H9 (cell line): ENCODE results near the gene CYP2D6. TPM values are rescaled to one million over a fixed set of nuclear protein-coding genes. Genes with fewer than 3 reads are reported as not detected.
A peak's percentile ranks its signal among the peaks of the same experiment; 100 is the strongest.

Experiments used
- DNase-seq: peaks from one replicate; pipeline ENCODE4 v3.0.0-alpha.2; 2017
- H2AFZ ChIP-seq: one replicate; pipeline ENCODE4 v1.6.1; 2013; ENCODE audit warnings: mild to moderate bottlenecking, low read length, control low read depth, moderate library complexity
- H2AK5ac ChIP-seq: 2 replicates; pipeline ENCODE4 v1.6.1; 2013; ENCODE audit warnings: low read length, control low read depth, mixed read lengths; ENCODE audit not compliant: insufficient read length
- H2BK120ac ChIP-seq: one replicate; pipeline ENCODE4 v1.6.1; 2013; ENCODE audit warnings: low read depth, mild to moderate bottlenecking, low read length, control low read depth, inconsistent platforms; ENCODE audit not compliant: poor library complexity, severe bottlenecking
- H2BK12ac ChIP-seq: 2 replicates; pipeline ENCODE4 v1.6.1; 2013; ENCODE audit warnings: low read length, control low read depth, mixed read lengths, low read depth; ENCODE audit not compliant: insufficient read length
- H2BK15ac ChIP-seq: 2 replicates; pipeline ENCODE4 v1.6.1; 2013; ENCODE audit warnings: low read depth, low read length, control low read depth
- H2BK20ac ChIP-seq: one replicate; pipeline ENCODE4 v1.6.1; 2013; ENCODE audit warnings: low read depth, mild to moderate bottlenecking, low read length, control low read depth, inconsistent platforms; ENCODE audit not compliant: poor library complexity, severe bottlenecking
- H2BK5ac ChIP-seq: 2 replicates; pipeline ENCODE4 v1.6.1; 2013; ENCODE audit warnings: low read length, control low read depth, mixed read lengths; ENCODE audit not compliant: insufficient read length
- H3K14ac ChIP-seq: 2 replicates; pipeline ENCODE4 v1.6.1; 2013; ENCODE audit warnings: low read length, control low read depth; ENCODE audit not compliant: insufficient read depth
- H3K18ac ChIP-seq: 2 replicates; pipeline ENCODE4 v1.6.1; 2013; ENCODE audit warnings: low read depth, mild to moderate bottlenecking, mixed read lengths, low read length, control low read depth; ENCODE audit not compliant: insufficient read length
- H3K23ac ChIP-seq: 2 replicates; pipeline ENCODE4 v1.6.1; 2013; ENCODE audit warnings: low read length, control low read depth, mixed read lengths, low read depth; ENCODE audit not compliant: insufficient read length
- H3K23me2 ChIP-seq: 2 replicates; pipeline ENCODE4 v1.6.1; 2013; ENCODE audit warnings: low read depth, mild to moderate bottlenecking, mixed read lengths, low read length, control low read depth; ENCODE audit not compliant: insufficient read length, poor library complexity, severe bottlenecking
- H3K27ac ChIP-seq: 2 replicates; pipeline ENCODE4 v1.5.1; 2013; ENCODE audit warnings: low read length, control low read depth, mixed read lengths, low read depth; ENCODE audit not compliant: insufficient read length
- H3K27me3 ChIP-seq: 2 replicates; pipeline ENCODE4 v1.6.1; 2013; ENCODE audit warnings: low read length, control low read depth, inconsistent platforms; ENCODE audit not compliant: insufficient read depth
- H3K4ac ChIP-seq: 2 replicates; pipeline ENCODE4 v1.6.1; 2013; ENCODE audit warnings: low read depth, mild to moderate bottlenecking, control low read depth, inconsistent platforms, low read length, moderate library complexity
- H3K4me1 ChIP-seq: 2 replicates; pipeline ENCODE4 v1.6.1; 2013; ENCODE audit warnings: low read length, control low read depth, inconsistent platforms; ENCODE audit not compliant: insufficient read depth
- H3K4me2 ChIP-seq: 2 replicates; pipeline ENCODE4 v1.6.1; 2013; ENCODE audit warnings: low read length, control low read depth, mixed read lengths; ENCODE audit not compliant: insufficient read length, insufficient read depth
- H3K56ac ChIP-seq: 2 replicates; pipeline ENCODE4 v1.6.1; 2013; ENCODE audit warnings: low read depth, mild to moderate bottlenecking, mixed read lengths, low read length, control low read depth; ENCODE audit not compliant: insufficient read length
- H3K79me1 ChIP-seq: 2 replicates; pipeline ENCODE4 v1.6.1; 2013; ENCODE audit warnings: low read depth, mild to moderate bottlenecking, moderate library complexity, low read length, control low read depth, inconsistent platforms; ENCODE audit not compliant: insufficient read depth, poor library complexity, severe bottlenecking
- H3K79me2 ChIP-seq: 2 replicates; pipeline ENCODE4 v1.6.1; 2013; ENCODE audit warnings: low read length, control low read depth, inconsistent platforms; ENCODE audit not compliant: insufficient read depth
- H3K9ac ChIP-seq: 2 replicates; pipeline ENCODE4 v1.6.1; 2013; ENCODE audit warnings: low read length, control low read depth, mixed read lengths; ENCODE audit not compliant: insufficient read length; ENCODE audit errors: extremely low read depth
- H3K9me3 ChIP-seq: one replicate; pipeline ENCODE4 v1.6.1; 2013; ENCODE audit warnings: low read depth, low read length, inconsistent platforms; ENCODE audit not compliant: control insufficient read depth
- H3T11ph ChIP-seq: one replicate; pipeline ENCODE4 v1.6.1; 2013; ENCODE audit warnings: mild to moderate bottlenecking, low read length, control low read depth, inconsistent platforms
- H4K20me1 ChIP-seq: one replicate; pipeline ENCODE4 v1.6.1; 2013; ENCODE audit not compliant: control insufficient read depth, insufficient read length, insufficient read depth
- H4K5ac ChIP-seq: 2 replicates; pipeline ENCODE4 v1.6.1; 2013; ENCODE audit warnings: low read depth, mild to moderate bottlenecking, mixed read lengths, low read length, control low read depth; ENCODE audit not compliant: insufficient read length
- H4K8ac ChIP-seq: replicated peaks from 2 replicates; pipeline ENCODE4 v1.6.1; 2013; ENCODE audit warnings: low read length, control low read depth, mixed read lengths, low read depth; ENCODE audit not compliant: insufficient read length
- H4K91ac ChIP-seq: 2 replicates; pipeline ENCODE4 v1.6.1; 2013; ENCODE audit warnings: low read depth, mild to moderate bottlenecking, moderate library complexity, mixed read lengths, low read length, control low read depth; ENCODE audit not compliant: insufficient read length
- H3K27ac Mint-ChIP-seq, 3 experiments: 2 replicates in 2 of 3; 3 replicates in 1 of 3; pipeline ENCODE4 v1.8.0; 2020 to 2021; ENCODE audit warnings: mixed read lengths in 3 of 3, mild to moderate bottlenecking in 1 of 3, moderate library complexity in 1 of 3
- H3K27me3 Mint-ChIP-seq: 2 replicates; pipeline ENCODE4 v1.8.0; 2021; ENCODE audit warnings: low read depth, mild to moderate bottlenecking, moderate library complexity, mixed read lengths
- H3K36me3 Mint-ChIP-seq, 3 experiments: 2 replicates in 2 of 3; 3 replicates in 1 of 3; pipeline ENCODE4 v1.8.0; 2020 to 2021; ENCODE audit warnings: low read depth in 3 of 3, mixed read lengths in 3 of 3; ENCODE audit not compliant: insufficient read depth in 1 of 3
- H3K4me1 Mint-ChIP-seq, 2 experiments: 2 replicates each; pipeline ENCODE4 v1.8.0; 2020; ENCODE audit warnings: mixed read lengths in 2 of 2
- H3K4me3 Mint-ChIP-seq, 2 experiments: 2 replicates in 1 of 2; 3 replicates in 1 of 2; pipeline ENCODE4 v1.8.0; 2020 to 2021; ENCODE audit warnings: mild to moderate bottlenecking in 2 of 2, mixed read lengths in 2 of 2, moderate library complexity in 1 of 2
- H3K9me3 Mint-ChIP-seq, 2 experiments: 2 replicates in 1 of 2; 3 replicates in 1 of 2; pipeline ENCODE4 v1.8.0; 2020; ENCODE audit warnings: mild to moderate bottlenecking in 2 of 2, mixed read lengths in 2 of 2, moderate library complexity in 1 of 2
- CTCF ChIP-seq: fragments of 200-600 bp; sonication (generic); conservative IDR thresholded peaks from 3 replicates; pipeline ENCODE4 v1.8.0; 2021; ENCODE audit warnings: antibody characterized with exemption, mild to moderate bottlenecking
- WGBS: extraction: QIAGEN DNeasy Blood & Tissue Kit; methylation state at CpG from one replicate; pipeline ENCODE4 v1.1.7; 2013; ENCODE audit warnings: missing lambda C conversion rate, low lambda C conversion rate, mixed read lengths; ENCODE audit not compliant: insufficient read length; ENCODE audit errors: extremely low coverage; 5-methylcytosine and 5-hydroxymethylcytosine counted together
- total RNA-seq: library from RNA; stranded (reverse); gene quantifications from 2 replicates; pipeline ENCODE4 v1.2.1, GENCODE V29; 2021

CYP2D6 gene
- total RNA-seq, 1 experiment from 2014 or later = 2.3 TPM

DNA sequence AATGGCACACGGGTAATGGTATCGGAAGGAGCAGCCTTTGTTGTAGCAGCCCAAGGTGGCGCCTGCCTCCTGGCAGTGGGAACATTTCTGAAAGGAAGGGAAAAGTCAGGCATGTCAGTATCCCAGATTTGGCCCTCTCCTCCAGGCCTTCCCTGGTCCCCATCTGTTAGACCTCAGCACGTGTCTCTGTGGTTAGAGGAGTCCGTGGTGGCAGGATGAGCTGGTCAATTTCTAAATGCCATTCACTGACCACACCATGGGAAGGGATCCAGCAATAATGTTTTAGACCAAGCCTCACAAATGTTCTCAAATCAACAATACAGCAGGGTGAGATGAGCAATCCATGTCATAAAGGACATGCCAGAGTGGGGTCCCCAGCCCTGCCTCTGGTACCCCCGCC lies 49.0 kb upstream of the CYP2D6 start:
- Histone ChIP-seq H3K27me3 (no peaks in the 10 kb centered on the region), H3T11ph (no peak overlapping the region), H3K23me2 (no peaks in the 10 kb centered on the region), H2AK5ac (no peak overlapping the region), H4K20me1 (no peaks in the 10 kb centered on the region), H2BK15ac (no peak overlapping the region), H3K14ac (no peak overlapping the region), H2BK20ac (no peak overlapping the region), H2AFZ (no peak overlapping the region), H4K8ac (no peak overlapping the region), H3K4me1 (no peaks in the 10 kb centered on the region), H4K5ac (no peak overlapping the region), H3K18ac (no peak overlapping the region), H2BK120ac (no peak overlapping the region), H2BK12ac (no peak overlapping the region), H4K91ac (no peak overlapping the region), H3K4me2 (no peak overlapping the region), H2BK5ac (no peak overlapping the region), H3K23ac (no peak overlapping the region), H3K79me1 (peaks cover 4% of the 10 kb centered on the region), H3K9me3 (no peaks in the 10 kb centered on the region), H3K79me2 (no peaks in the 10 kb centered on the region), H3K4ac (no peak overlapping the region), H3K27ac (no peak overlapping the region), H3K9ac (no peak overlapping the region), H3K56ac (no peak overlapping the region)
- no CpG with 5 or more reads among the region's 6 CpGs for WGBS
- H3K27me3 Mint-ChIP-seq = no peaks in the 10 kb centered on the region
- peaks cover 5 to 29% (median 22%) of the 10 kb centered on the region in 3 experiments; a peak in 6 of 7 replicates for H3K36me3 Mint-ChIP-seq
- H3K9me3 Mint-ChIP-seq = no peaks in the 10 kb centered on the region; a peak in 1 of 5 replicates
- TF ChIP-seq CTCF = no peak
- H3K4me3 Mint-ChIP-seq = no peak overlapping the region
- H3K4me1 Mint-ChIP-seq = peaks cover 10 to 13% of the 10 kb centered on the region in 2 experiments; a peak in 3 of 4 replicates
- peak overlapping the region in 1 of 3 experiments; percentile 57; a peak in 1 of 7 replicates for H3K27ac Mint-ChIP-seq
- DNase-seq = no peak
